Inflammatory macrophage treated with lipopolysaccharide for 1 hour (primary cell): ENCODE results near the gene FCRL3.
"Not testable (repeated sequence)": the region's sequence is repeated elsewhere in the genome, so short reads cannot be mapped to it uniquely, and the experiment has no call there.

Experiments
- DNase-seq, 2 donors: peaks; one replicate each; pipeline ENCODE4 v3.0.0-alpha.2; 2020 to 2022

FCRL3 gene, protein sequence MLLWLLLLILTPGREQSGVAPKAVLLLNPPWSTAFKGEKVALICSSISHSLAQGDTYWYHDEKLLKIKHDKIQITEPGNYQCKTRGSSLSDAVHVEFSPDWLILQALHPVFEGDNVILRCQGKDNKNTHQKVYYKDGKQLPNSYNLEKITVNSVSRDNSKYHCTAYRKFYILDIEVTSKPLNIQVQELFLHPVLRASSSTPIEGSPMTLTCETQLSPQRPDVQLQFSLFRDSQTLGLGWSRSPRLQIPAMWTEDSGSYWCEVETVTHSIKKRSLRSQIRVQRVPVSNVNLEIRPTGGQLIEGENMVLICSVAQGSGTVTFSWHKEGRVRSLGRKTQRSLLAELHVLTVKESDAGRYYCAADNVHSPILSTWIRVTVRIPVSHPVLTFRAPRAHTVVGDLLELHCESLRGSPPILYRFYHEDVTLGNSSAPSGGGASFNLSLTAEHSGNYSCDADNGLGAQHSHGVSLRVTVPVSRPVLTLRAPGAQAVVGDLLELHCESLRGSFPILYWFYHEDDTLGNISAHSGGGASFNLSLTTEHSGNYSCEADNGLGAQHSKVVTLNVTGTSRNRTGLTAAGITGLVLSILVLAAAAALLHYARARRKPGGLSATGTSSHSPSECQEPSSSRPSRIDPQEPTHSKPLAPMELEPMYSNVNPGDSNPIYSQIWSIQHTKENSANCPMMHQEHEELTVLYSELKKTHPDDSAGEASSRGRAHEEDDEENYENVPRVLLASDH

GRCh38 chr1:157700732-157701131 lies at the start of gene FCRL3:
Gene FCRL3, minus strand, starts transcription at chr1:157700769. Its CDS starts 280 bp downstream, at chr1:157700489.
- DNase-seq = no peak

- no peak for DNase-seq
Measured at GRCh38 chr1:157748262-157748817, 47.8 kb upstream of the FCRL3 start.

- DNase-seq = no peak
Measured at GRCh38 chr1:157739229-157739901, 38.8 kb upstream of the FCRL3 start.

GRCh38 chr1:157735991-157736390 lies 35.4 kb upstream of the FCRL3 start:
- not testable (repeated sequence) for DNase-seq

- DNase-seq = peak; percentile 87 to 93
Measured at GRCh38 chr1:157734321-157734720, 33.8 kb upstream of the FCRL3 start.

DNA sequence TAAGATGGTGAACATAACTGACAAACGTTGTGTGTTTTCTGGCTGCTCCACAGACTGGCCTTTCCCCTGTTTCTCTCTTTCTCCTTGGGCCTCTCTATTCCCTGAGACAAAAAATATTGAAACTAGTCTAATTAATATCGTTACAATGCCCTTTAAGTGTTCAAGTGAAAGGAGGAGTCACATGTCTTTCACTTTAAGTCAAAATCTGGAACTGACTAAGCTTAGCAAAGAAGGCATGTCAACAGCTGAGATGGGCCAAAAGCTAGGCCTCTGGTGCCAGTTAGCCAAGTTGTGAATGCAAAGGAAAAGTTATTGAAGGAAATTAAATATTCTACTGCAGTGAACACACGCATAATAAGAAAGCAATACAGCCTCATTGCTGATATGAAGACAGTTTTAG lies 32.2 kb upstream of the FCRL3 start:
- DNase-seq = no peak

- peak; percentile 36 to 47 for DNase-seq
Measured at GRCh38 chr1:157725221-157725577, 24.6 kb upstream of the FCRL3 start.

- no peak for DNase-seq
Measured at GRCh38 chr1:157724537-157725220, 24.1 kb upstream of the FCRL3 start.

DNA sequence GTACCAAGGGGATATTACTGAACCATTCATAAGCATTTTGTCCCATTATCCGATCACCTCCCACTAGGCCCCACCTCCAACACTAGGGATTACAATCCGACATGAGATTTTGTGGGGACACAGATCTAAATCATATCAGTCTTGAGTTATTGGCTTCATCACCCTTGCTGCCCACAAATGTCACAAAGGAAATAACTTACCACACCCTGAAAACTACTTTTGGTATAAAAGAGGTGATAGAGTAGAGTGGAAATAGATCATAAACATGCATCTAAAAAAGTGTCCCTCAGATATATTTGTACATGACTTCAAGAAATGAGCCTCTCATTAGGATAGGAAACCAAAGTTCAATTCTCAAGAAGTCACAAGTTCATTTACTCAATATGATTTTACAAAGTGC lies 22.6 kb upstream of the FCRL3 start:
- DNase-seq = no peak

DNA sequence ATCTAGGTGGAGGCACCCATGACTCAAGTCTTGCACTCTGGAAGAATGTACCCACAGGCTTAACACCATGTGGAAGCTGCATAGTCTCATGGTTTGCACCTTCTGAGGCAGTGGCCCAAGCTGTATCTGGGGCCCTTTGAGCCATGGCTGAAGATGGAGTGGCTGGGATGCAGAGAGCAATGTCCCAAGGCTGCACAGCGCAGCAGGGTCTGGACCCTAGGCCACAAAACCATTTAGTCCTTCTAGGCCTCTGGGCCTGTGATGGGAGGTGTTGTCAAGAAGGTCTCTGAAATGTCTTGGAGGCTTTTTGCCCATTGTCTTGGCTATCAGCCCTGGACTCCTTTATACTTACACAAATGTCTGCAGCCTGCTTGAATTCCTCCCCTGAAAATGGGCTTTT lies 21.4 kb upstream of the FCRL3 start:
- DNase-seq = no peak

GRCh38 chr1:157715736-157716135 lies 15.2 kb upstream of the FCRL3 start:
- no peak for DNase-seq

- DNase-seq = no peak
Measured at GRCh38 chr1:157711802-157712201, 11.2 kb upstream of the FCRL3 start.

- DNase-seq = no peak
Measured at GRCh38 chr1:157704878-157705277, 4.3 kb upstream of the FCRL3 start.

DNA sequence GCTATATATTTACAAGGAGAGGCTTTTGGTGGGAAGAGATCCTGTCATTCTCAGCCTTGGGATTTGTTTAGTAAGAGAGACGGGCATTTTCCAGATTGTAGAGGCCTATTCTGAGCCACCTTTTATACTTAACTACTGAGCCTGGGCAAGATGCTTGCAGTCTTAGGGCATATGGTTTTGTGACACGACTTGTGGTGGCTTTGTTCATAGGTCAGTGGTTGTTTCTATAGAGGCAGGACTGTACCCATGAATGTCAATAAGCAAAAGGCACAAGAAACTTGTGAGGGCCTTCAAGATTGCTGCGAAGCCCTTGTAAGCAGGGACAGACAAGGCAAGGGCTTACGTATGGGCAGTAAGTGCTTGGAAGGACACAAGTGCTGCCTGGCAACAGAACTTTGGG lies 3.4 kb upstream of the FCRL3 start:
- no peak for DNase-seq

DNA sequence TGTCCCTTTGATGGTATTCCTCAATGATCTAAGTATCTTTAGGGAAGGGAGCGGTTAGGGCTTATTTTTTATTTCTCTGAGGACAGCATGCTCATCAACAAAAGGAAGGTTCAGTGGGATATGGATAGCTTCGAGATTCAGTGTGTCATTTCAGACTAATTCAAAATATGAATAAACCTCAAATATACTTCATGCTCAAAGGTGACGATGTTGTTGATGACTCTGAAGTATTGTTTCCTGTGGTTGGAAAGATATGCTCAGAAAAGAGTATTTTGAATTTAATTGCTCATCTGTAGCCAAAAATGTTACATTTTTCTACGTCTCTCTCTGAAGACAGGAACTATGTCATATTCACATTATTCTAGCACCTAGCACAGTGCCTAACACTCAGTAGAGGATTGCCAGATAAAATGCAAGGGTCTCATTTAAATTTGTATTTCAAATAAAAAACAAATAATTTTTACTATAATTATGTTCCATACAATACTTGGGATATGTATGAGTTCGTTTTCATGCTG lies 1.8 kb upstream of the FCRL3 start:
- DNase-seq = no peak

GRCh38 chr1:157700305-157700704 lies 264 bp downstream of the FCRL3 start:
- no peak for DNase-seq

DNA sequence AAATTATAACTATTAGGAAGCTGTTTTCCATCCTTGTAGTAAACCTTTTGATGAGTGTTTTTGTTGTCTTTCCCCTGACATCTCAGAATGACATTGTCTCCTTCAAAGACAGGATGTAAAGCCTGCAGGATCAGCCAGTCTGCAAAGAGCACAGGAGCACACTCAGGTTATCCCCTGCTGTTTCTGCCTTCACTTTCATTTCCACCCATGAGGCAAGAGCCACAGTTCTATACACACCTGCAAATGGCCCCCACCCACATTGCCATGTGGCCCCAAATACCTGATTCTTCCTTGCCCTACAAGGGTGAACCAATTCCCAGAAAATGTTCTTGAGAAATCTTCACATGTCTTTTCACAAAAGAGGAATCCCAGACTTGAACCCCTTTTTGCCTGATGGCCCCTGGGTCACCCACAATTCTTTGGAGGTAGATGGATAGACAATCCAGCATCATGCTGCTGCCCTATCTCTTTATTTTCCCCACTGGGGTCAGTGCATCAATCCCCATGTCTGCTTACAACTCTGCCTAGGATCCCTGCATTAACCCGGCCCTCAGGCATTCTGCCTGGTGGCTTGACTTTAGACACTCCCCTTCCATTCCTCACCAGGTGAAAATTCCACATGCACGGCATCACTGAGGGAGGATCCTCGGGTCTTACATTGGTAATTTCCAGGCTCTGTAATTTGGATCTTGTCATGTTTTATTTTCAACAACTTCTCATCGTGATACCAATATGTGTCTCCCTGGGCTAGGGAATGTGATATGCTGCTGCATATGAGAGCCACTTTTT lies 2.6 kb downstream of the FCRL3 start:
- no peak for DNase-seq

DNA sequence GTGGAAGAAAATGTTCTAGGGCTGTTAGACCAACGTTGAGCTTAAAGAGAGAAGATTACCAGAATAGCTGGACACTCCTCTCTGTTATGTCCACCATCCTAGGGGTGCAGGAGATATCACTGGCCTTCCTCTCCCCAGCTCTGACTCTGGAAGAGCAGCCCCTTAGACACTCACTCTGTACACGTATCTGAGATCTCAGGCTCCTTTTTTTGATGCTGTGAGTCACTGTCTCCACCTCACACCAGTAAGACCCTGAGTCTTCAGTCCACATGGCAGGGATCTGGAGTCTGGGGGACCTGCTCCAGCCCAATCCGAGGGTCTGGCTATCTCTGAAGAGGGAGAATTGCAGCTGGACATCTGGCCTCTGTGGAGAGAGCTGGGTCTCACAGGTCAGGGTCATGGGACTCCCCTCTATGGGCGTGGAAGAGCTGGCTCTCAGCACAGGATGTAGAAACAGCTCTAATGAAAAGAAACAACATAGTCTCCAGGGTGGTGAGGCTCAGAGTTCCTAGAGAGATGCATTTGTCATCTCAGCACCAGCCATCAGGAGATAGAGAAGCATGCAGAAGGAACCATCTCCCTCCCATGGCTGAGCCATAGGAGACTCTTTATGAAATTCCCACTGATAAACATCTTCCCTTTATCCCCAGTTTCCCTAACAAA lies 3.5 kb downstream of the FCRL3 start:
- no peak for DNase-seq

DNA sequence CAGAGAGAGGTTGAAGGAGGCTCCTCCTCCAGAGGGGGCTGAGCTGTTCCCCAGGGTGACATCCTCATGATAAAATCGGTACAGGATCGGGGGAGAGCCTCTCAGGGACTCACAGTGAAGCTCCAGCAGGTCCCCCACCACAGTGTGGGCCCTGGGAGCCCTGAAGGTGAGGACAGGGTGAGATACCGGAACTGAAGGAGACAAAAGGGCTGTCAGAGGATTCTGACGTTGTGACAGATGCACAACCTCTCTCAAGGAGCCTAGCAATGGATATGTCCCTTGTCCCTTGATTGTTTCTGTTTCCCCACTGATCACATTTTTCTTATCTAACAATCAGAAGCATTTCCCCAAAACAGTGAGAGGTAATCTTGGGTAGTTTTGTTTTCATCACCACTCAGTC lies 5.2 kb downstream of the FCRL3 start:
- DNase-seq = no peak

DNA sequence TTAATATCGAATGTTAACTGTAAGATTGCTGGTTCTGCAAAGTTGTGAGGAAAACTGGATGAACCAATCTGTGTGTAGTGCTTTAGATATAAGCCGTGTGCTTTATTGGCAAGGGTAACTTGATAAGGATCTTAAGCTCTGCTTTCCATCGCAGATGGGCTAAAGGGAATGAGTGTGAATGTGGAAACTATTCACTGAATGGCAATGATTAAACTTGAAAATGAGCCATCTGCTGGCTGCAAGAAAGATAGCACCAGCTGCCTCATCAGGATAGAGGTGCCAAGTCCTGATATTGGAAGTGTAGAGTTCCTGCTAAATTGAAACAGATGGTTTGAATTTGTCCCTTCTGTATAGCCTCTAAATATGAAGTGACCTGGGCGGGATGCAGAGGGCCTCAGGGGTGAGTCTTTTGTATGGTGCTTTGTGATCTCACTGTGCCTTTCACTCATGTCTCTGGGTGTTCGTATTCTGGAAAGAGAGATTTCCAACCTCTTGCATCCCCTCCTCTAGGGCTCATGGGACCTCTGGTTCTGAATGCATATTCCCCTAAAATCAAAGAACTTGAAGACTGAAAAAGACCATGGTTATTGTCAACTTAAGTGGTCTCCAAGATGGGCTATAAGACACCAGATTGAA lies 9.2 kb downstream of the FCRL3 start:
- peak; percentile 12 to 40 for DNase-seq
